SK-N-DZ (cell line): ENCODE data around the gene CCDC40.

ENCODE experiments used
- DNase-seq: peaks from one replicate; pipeline ENCODE4 v3.0.0-alpha.2; 2015; ENCODE audit warnings: low spot score

Gene CCDC40

GRCh38 chr17:80114758-80115157 lies 78.3 kb downstream of the CCDC40 start:
- DNase-seq, result no peak

DNA sequence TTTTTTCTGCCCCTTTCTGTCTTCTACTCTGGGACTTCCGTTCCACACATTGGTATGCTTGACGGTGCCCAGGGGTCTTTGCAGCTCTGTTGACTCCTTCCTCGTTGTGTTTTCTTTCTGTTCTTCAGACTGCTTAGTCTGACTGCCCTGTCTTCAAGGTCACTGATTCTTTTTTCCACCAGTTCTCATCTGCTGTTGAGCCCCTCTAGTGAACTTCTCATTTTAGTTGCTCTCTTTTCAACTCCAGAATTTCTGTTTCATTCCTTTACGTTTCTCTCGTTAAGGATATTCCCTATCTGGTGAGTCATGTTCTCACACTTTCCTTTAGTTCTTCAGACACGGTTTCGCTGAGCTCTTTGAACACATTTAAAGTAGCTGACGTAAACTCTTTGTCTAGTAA lies 78.7 kb downstream of the CCDC40 start:
- DNase-seq, result no peak

GRCh38 chr17:80116276-80116920 lies 80.0 kb downstream of the CCDC40 start:
- no peak for DNase-seq

DNA sequence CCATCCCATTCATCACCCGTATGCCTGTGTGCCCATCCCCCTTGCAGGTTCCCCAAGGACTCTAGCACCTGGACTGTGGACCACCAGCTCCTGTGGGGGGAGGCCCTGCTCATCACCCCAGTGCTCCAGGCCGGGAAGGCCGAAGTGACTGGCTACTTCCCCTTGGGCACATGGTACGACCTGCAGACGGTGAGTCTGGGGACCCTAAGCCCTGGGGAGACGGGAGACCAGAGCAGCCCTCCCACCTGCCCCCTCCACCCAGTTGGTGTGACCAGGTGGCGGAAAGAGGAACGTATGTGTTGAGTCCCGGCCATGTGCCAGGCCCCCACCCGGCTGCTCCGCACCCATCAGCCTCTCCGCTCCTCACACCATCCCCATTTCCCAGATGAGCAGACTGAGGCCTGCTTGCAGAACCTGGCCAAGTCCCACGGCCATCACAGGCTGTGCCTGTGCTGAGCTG lies 80.5 kb downstream of the CCDC40 start:
- no peak for DNase-seq

DNA sequence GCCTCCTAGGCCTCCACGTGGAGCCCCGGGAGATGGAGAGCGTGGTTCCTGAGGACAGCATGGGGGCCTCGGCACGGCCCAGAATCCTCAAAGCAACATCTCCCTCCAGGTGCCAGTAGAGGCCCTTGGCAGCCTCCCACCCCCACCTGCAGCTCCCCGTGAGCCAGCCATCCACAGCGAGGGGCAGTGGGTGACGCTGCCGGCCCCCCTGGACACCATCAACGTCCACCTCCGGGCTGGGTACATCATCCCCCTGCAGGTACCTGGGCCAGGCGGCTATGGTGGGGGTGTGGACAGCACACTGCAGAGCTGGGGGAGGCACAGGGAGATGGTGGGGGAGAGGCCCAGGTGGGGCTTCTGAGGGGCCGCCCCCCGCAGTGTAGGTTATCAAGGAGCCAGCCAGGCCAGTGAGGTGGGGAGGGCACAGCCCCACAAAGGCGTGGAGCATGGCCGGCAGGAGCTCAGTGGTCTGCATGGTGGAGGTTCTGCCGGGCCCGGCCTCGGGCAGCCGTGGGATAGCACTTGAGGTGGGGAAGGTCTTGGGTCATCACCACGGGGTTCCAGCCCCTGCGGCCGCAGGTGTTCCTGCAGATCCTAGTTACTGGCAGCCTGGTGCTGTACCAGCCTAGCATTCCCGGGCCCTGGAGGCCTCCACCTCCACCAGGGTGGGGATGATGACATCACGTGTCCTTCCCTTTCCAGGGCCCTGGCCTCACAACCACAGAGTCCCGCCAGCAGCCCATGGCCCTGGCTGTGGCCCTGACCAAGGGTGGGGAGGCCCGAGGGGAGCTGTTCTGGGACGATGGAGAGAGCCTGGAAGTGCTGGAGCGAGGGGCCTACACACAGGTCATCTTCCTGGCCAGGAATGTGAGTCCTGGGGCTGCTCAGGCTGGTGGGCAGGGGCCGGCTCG lies 81.3 kb downstream of the CCDC40 start:
- no peak for DNase-seq

DNA sequence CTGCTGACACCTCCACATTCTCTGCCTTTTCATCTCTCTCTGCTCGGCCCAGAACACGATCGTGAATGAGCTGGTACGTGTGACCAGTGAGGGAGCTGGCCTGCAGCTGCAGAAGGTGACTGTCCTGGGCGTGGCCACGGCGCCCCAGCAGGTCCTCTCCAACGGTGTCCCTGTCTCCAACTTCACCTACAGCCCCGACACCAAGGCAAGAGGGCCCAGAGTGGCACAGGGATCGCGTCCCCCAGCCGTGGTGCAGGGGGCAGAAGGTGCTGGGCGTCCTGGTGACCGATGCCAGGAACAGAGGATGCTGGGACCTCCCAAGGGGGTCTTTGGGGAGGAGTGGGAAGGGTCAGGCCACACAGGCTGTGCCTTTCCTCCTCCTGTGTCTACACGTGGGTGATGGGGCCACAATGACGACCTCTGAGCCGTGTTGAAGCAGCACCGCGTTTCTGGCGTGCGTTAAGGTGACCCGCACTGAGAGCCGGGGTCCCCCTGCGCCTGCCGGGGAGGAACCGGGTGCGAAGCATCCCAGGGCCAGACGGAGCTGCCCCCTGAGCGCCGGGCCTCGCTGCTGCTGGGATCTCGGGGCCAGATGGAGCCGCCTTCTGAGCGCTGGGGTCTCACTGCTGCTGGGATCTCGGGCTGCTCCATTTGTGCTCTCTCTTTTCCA lies 82.3 kb downstream of the CCDC40 start:
- DNase-seq, result no peak

GRCh38 chr17:80119271-80119791 lies 82.9 kb downstream of the CCDC40 start:
- DNase-seq, result peak; percentile 54

GRCh38 chr17:80119839-80120238 lies 83.4 kb downstream of the CCDC40 start:
- DNase-seq, result no peak

GRCh38 chr17:80122026-80122575 lies 85.7 kb downstream of the CCDC40 start:
- DNase-seq, result no peak

GRCh38 chr17:80122926-80123505 lies 86.6 kb downstream of the CCDC40 start:
- no peak for DNase-seq

DNA sequence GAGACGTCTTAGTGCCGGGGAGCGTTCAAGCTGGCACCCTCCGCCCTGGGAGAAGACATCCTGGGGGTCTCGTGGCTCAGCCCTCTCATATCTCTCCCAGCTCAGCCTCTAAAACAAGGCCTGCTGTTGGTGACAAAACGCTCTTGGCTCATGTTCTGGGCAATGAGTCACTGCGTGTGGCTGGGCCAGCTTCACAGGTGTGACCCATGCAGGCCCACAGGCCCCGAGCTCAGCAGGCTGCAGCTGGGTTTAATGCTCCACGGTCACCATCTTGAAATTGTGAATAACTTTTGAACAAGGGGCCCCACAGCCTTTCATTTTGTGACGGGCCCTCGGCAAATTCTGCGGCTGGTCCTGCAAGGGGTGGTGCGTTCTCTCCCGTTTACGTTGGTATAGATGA lies 87.3 kb downstream of the CCDC40 start:
- no peak for DNase-seq

DNA sequence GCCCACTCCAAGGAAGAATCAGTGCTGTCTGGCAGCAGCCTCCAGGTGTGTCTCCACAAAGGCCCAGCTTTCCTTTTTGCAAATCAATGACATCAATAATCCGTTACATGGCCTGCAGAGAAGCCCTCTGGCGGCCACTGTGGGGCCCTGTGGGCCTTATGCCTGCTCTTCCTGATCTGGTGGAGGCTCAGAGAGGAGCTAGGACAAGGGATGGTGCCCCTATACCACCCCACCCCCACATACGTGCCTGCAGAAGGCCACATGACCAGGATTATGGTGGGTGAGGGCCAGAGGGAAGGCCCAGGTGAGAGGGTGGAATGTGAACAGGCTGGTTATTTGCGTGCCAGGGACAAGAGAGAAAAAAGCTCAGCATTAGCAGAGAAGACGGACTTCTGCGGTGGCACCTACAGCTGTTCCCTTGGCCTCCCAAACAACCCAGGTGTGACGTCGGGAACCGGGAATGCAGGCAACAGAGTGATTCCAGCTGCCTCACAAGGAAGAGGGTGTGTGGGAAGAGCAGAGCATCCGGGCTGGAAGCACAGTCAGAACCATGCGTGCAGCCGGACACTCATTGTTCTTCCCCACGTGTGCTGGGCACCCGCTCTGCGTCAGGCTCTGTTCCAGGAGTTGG lies 88.0 kb downstream of the CCDC40 start:
- peak; percentile 84 for DNase-seq

- peak; percentile 44 for DNase-seq
Observed at GRCh38 chr17:80125656-80126448, 89.4 kb downstream of the CCDC40 start.

- DNase-seq, result no peak
Observed at GRCh38 chr17:80126449-80126715, 89.9 kb downstream of the CCDC40 start.

DNA sequence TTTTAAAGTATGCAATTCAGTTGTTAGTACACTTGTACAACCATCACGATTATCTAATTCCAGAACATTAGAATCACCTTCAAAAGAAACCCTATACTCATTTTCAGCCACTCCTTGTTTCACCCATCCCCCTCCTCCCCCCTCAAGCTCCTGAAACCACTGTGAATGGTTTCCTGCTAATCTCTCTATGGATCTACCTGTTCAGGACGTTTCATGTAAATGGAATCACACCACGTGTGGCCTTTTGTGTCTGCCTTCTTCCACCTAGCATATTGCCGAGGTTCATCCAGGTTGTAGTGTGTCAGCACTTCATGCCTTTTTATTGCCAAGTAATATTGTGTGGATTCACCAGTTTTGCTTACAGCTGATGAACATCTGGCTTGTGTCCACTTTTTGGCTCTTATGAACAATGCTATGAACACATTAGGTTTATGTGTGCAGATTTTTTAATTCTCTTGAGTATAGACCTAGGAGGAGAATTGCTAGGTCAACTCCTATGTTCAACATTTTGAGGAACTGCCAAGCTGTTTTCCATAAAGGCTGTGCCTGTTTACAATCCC lies 92.6 kb downstream of the CCDC40 start:
- DNase-seq, result no peak

DNA sequence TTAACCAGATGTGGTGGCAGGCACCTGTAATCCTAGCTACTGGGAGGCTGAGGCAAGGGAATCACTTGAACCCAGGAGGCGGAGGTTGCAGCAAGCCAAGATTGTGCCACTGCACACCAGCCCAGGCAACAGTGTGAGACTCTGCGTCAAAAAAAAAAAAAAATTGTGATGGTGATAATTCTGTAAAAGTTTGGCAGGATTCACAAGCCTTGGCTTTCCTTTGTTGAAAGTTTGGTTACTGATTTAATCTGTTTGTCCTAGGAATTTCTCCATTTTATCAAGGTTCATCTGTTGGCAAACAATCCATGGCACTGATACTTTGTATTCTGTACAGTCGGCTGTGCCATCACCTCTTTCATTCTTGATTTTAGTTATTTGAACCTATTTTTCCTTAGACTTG lies 94.5 kb downstream of the CCDC40 start:
- no peak for DNase-seq

DNA sequence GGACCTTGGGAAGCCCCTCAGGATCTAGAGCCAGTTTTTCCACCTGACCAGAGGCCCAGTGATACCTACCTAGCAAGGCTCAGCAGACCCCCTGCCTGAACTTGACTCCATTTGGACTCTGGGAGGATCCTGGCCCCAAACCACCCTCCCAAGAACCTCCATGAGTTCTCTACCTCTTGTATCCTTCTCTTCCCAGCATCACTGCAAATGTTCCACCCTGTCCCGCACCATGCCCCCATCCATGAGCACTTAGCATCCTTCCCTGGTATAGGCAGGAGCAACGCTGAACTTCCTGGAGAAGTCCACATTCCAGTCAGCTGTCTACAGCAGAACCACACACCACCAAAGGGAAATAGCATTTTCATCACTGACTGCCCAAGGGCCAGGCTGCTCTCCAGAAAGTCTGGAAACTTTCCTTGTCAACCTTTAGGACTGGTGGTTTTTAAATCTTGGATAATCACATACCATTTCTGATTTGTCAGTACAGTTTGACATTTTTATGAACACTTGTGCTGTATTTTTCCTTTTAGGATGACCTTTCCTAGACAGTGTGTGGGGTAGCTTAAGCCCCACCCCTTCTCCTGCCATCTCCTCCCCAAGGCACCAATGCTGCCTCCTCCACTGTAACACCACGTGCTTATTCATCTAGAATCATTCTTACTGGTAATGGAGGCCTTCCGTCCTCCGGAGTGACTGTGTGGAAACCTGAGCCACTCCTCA lies 96.6 kb downstream of the CCDC40 start:
- DNase-seq, result no peak

DNA sequence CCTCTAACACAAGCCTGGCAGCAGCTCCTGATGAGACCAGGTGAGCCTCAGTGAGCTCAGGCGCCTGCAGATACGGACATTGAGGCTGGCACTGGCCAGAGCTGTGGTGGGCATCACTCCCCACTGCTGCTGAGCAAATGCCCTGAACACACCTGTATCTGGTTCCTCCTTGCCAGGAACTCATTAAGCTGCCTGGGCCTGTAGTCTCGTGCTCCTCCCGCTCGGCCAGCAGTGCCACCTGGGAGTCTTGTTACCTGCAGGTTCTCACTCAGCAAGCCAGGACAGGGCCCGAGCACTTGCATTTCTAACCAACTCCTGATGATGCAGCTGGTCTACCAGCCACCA lies 97.2 kb downstream of the CCDC40 start:
- no peak for DNase-seq

GRCh38 chr17:80137131-80137530 lies 100.7 kb downstream of the CCDC40 start:
- no peak for DNase-seq
